Prostate gland (tissue), 2 donors: ENCODE measurements around the gene IRX4. TPM values are rescaled to one million over a fixed set of nuclear protein-coding genes. Genes with fewer than 3 reads are reported as not detected.

Experiments
- DNase-seq: peaks from one replicate; pipeline ENCODE4 v3.0.0-alpha.2; 2019; ENCODE audit warnings: low spot score
- H3K27ac ChIP-seq, 2 donors: fragments of 200-600 bp; sonication (generic); 2 replicates each; pipeline ENCODE4 v1.5.1; 2017 to 2019
- H3K27me3 ChIP-seq: fragments of 200-600 bp; sonication (generic); replicated peaks from 2 replicates; pipeline ENCODE4 v1.5.1; 2019; ENCODE audit not compliant: insufficient read depth
- H3K36me3 ChIP-seq, 2 donors: fragments of 200-600 bp; sonication (generic); 1 replicate in 1 of 2; 2 replicates in 1 of 2; pipeline versions ENCODE4 v1.5.1 to v1.8.1; 2017 to 2019
- H3K4me1 ChIP-seq: fragments of 200-600 bp; sonication (generic); replicated peaks from 2 replicates; pipeline ENCODE4 v1.5.1; 2019
- H3K4me3 ChIP-seq, 2 donors: fragments of 200-600 bp; sonication (generic); 2 replicates each; pipeline ENCODE4 v1.5.1; 2017 to 2019
- H3K9me3 ChIP-seq: fragments of 200-600 bp; sonication (generic); 2 replicates; pipeline ENCODE4 v1.5.1; 2017
- CTCF ChIP-seq, 4 experiments: fragments of 200-600 bp in 2 of 4; fragments of 450-650 bp in 2 of 4; sonication (generic) in 2 of 4; IDR thresholded peaks; 1 replicate in 3 of 4; 2 replicates in 1 of 4; pipeline ENCODE4 v1.5.1; 2016 to 2019; ENCODE audit warnings: antibody characterized with exemption in 4 of 4, mild to moderate bottlenecking in 2 of 4, moderate library complexity in 2 of 4
- POLR2A ChIP-seq: fragments of 450-650 bp; IDR thresholded peaks from one replicate; pipeline ENCODE4 v1.6.1; 2016; ENCODE audit warnings: antibody characterized with exemption, mild to moderate bottlenecking
- POLR2AphosphoS5 ChIP-seq: sonication (generic); formaldehyde crosslinking; IDR thresholded peaks from one replicate; pipeline ENCODE4 v1.6.1; 2017; ENCODE audit warnings: antibody characterized with exemption
- WGBS: methylation state at CpG from one replicate; pipeline ENCODE4 v1.1.5; 2018; 5-methylcytosine and 5-hydroxymethylcytosine counted together
- intact Hi-C: fragments of 100-400 bp; cut with DNase I; formaldehyde crosslinking; loops from one replicate; pipeline ENCODE4 v1.14.2; 2022
- total RNA-seq, 2 donors: library from RNA; depleted of rRNA; stranded (reverse); fragments of >200 nt; gene quantifications; one replicate each; pipeline ENCODE4 v1.1.0, GENCODE V29; 2016

Gene IRX4
- 10 to 100 TPM in 1 of 2 donors, 1 to 10 TPM in 1; 1.8 to 30.0 TPM for total RNA-seq

DNA sequence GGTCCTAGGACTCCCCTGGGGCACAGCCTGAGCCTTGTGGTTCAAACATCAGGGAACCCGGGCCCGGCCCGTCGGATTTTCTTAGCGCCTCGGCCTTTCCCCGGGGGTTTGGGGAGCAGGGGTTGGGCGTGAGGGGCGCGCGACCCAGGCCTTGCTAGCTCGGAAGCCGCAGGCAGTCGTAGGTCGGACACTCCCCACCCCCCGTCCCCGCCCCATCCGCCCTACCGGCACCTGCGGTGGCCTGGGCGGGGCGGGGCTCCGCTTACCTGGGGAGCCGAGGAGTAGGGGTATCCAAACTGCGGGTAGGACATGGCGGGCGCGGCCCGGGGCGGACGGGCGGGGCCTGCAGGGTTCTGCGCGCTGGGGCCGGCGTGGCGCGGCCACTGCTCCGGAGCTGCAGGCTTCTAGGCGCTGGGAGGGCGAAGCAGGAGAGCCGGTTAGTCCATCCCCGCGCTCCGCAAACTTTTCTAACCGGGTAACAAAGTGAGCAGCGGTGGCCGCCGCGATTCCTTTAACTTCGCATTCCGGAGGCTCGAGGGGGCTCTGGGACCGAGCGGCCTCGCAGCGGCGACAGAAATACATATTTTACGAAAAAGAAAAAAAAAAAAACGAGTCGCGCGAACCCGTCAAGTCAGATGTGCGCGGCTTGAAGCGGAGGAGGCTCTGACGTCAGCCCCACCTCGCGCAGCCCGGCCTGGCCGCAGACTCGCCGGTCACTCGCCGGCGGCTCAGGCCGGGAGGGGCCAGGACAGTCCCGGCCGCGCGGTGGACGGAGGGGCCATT lies at the start of gene IRX4:
IRX4 (minus strand) TSS at position 589 of the 783 bp plus-strand sequence; CDS start at position 311, 278 bp downstream.
- Histone ChIP-seq H3K27ac (peak within 1 kb of the TSS; percentile 75 to 79), H3K36me3 (no peaks in the 10 kb centered on the region), H3K4me3 (peak within 1 kb of the TSS; percentile 34 to 40), H3K4me1 (peaks cover 10% of the 10 kb centered on the region), H3K27me3 (peaks cover 30% of the 10 kb centered on the region), H3K9me3 (no peaks in the 10 kb centered on the region)
- DNase-seq = peak; percentile 30
- WGBS = 1% methylated on average over 83 of the region's 83 CpGs
- intact Hi-C loops = no loop called here
- TF ChIP-seq CTCF (IDR thresholded peaks at IDR 0.05) = no peak

GRCh38 chr5:1931604-1932231 lies 49.0 kb upstream of the IRX4 start:
- Histone ChIP-seq H3K27ac (peak overlapping the region; percentile 84 to 92), H3K27me3 (no peaks in the 10 kb centered on the region), H3K4me3 (peak overlapping the region; percentile 41 to 44), H3K36me3 (no peaks in the 10 kb centered on the region), H3K4me1 (no peaks in the 10 kb centered on the region), H3K9me3 (no peaks in the 10 kb centered on the region)
- DNase-seq = peak; percentile 68
- TF ChIP-seq POLR2AphosphoS5 (peak; percentile 47), POLR2A (peak; percentile 55), CTCF (IDR thresholded peaks at IDR 0.05) (no peak)
- intact Hi-C loops = no loop called here
- 4% methylated on average over 24 of the region's 27 CpGs for WGBS

- Histone ChIP-seq H3K4me1 (no peaks in the 10 kb centered on the region), H3K4me3 (peak overlapping the region; percentile 41 to 44), H3K27me3 (no peaks in the 10 kb centered on the region), H3K27ac (peak overlapping the region; percentile 84 to 92), H3K36me3 (no peaks in the 10 kb centered on the region), H3K9me3 (no peaks in the 10 kb centered on the region)
- intact Hi-C loops = no loop called here
- DNase-seq = peak; percentile 21
- TF ChIP-seq CTCF (IDR thresholded peaks at IDR 0.05) (no peak), POLR2A (no peak), POLR2AphosphoS5 (no peak)
- under 1% methylated on average over 48 of the region's 66 CpGs for WGBS
These were observed 48.3 kb upstream of the IRX4 start for GRCh38 chr5:1930880-1931603.

DNA sequence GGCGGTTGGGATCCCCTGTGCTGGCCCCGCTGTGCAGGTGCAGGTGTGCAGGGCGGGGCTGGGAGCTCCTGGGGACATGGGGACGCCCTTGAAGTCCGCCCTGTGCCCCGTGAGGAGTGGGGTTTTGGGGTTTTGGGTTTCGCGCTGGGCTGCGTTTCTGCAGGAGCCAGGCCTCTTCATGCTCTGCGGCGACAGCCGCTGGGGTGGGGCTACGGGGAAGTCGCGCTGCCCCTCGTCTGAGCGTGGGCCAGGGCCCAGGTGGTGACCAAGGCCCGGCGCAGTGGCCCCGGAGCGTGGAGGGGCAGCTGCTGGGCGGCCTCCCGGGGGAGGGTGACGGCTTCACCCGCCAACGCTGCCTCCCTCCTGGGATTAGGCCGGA lies 47.8 kb upstream of the IRX4 start:
- WGBS = 8% methylated on average over 20 of the region's 27 CpGs
- Histone ChIP-seq H3K27ac (peak overlapping the region; percentile 84 to 92), H3K9me3 (no peaks in the 10 kb centered on the region), H3K4me3 (peak overlapping the region; percentile 41 to 44), H3K4me1 (no peaks in the 10 kb centered on the region), H3K27me3 (no peaks in the 10 kb centered on the region), H3K36me3 (no peaks in the 10 kb centered on the region)
- DNase-seq = peak; percentile 15
- intact Hi-C loops = no loop called here
- TF ChIP-seq POLR2AphosphoS5 (no peak), POLR2A (no peak), CTCF (IDR thresholded peaks at IDR 0.05) (no peak)
